Measurements from ENCODE around the gene HDAC4. TPM values are rescaled to one million over a fixed set of nuclear protein-coding genes. Genes with fewer than 3 reads are reported as not detected.

The HDAC4 gene
- total and polyA plus RNA-seq, 3 experiments from 2014 or later = 8.3 to 28.8 (median 24.0) TPM

GRCh38 chr2:239393388-239393940 lies 7.4 kb downstream of the HDAC4 start:
- peak overlapping the region in 2 of 8 donors; percentile 6 to 71 for H3K27ac Mint-ChIP-seq
- Histone ChIP-seq H3K9me3 (ENCODE audit: low read length) (no peaks in the 10 kb centered on the region), H3K36me3 (ENCODE audit: insufficient read depth, low read length) (no peaks in the 10 kb centered on the region), H3K27ac (ENCODE audit: low read depth, low read length) (no peak overlapping the region), H3K27me3 (ENCODE audit: insufficient read depth, low read length, poor library complexity, severe bottlenecking) (no peaks in the 10 kb centered on the region), H3K4me1 (ENCODE audit: insufficient read depth, low read length) (peaks cover 13% of the 10 kb centered on the region), H3K4me3 (ENCODE audit: low read length) (no peak overlapping the region)
- peak in 1 of 5 donors; percentile 42 for DNase-seq
- H3K4me1 Mint-ChIP-seq = peaks cover 20 to 29% (median 26%) of the 10 kb centered on the region in 3 donors
- peaks cover 0 to 8% (median 2%) of the 10 kb centered on the region in 3 donors for H3K36me3 Mint-ChIP-seq
- H3K27me3 Mint-ChIP-seq = no peaks in the 10 kb centered on the region
- H3K4me3 Mint-ChIP-seq = no peak overlapping the region
- ChIA-PET POLR2A (no interaction called here), CTCF (no interaction called here)
- no peaks in the 10 kb centered on the region for H3K9me3 Mint-ChIP-seq

DNA sequence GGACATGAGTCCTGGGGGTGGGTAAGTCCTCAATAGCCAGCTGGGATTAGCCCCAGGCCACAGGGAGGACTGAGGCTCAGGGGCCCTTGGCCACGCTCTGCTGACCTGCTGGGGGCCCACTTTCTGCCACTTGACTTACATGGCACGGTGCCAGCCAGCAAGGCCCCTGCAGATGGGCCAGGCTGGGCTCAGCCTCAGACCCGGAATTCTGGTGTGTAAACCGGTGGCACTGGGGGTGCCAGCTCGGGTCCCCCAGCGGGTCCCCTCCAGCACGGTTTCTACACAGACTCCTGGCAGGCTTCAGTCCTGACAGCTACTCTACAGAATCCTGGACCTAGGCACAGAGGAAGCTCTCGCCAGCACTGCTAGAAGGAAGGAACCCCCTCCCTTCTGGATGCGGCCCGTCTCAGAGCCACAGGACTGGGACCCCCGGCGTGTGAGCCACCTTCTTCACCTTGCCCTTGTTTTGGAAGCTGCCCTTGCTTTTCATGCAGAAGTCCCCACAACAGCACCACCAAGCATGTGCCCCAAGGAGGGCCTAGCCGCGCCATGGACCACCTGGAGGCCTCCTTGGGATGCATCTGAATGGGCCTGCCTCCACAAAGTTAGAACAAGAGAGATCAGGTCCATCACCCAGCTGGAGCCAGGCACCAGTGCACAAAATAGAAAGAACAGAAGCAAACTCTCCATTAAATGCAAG lies 8.0 kb downstream of the HDAC4 start:
- no peak overlapping the region for H3K4me3 ChIP-seq (ENCODE audit: low read length)
- no peaks in the 10 kb centered on the region for H3K27me3 Mint-ChIP-seq
- H3K27ac Mint-ChIP-seq = peak overlapping the region in 2 of 8 donors; percentile 6 to 71
- no peaks in the 10 kb centered on the region for H3K9me3 Mint-ChIP-seq
- H3K27me3 ChIP-seq (ENCODE audit: insufficient read depth, low read length, poor library complexity, severe bottlenecking) = no peaks in the 10 kb centered on the region
- no peaks in the 10 kb centered on the region for H3K9me3 ChIP-seq (ENCODE audit: low read length)
- CTCF ChIA-PET = interaction anchor here (1.3 kb wide), 1 partner anchor 125 kb away, joined by 3 read pairs; no protein-coding TSS in a partner anchor
- H3K4me1 Mint-ChIP-seq = peaks cover 16 to 24% (median 21%) of the 10 kb centered on the region in 3 donors
- DNase-seq = peak in 1 of 5 donors; percentile 23
- POLR2A ChIA-PET = no interaction called here
- no peaks in the 10 kb centered on the region for H3K36me3 ChIP-seq (ENCODE audit: insufficient read depth, low read length)
- no peak overlapping the region for H3K27ac ChIP-seq (ENCODE audit: low read depth, low read length)
- peaks cover 9% of the 10 kb centered on the region for H3K4me1 ChIP-seq (ENCODE audit: insufficient read depth, low read length)
- no peak overlapping the region for H3K4me3 Mint-ChIP-seq
- peaks cover 0 to 8% (median 2%) of the 10 kb centered on the region in 3 donors for H3K36me3 Mint-ChIP-seq

GRCh38 chr2:239392072-239392357 lies 8.8 kb downstream of the HDAC4 start:
- POLR2A ChIA-PET = no interaction called here
- DNase-seq = peak in 1 of 5 donors; percentile 12
- CTCF ChIA-PET = interaction anchor here (1.3 to 1.5 kb wide), 2 partner anchors 22 to 125 kb away, joined by 3 read pairs; no protein-coding TSS in a partner anchor
- Histone ChIP-seq H3K36me3 (ENCODE audit: insufficient read depth, low read length) (no peaks in the 10 kb centered on the region), H3K9me3 (ENCODE audit: low read length) (no peaks in the 10 kb centered on the region), H3K4me3 (ENCODE audit: low read length) (no peak overlapping the region), H3K27me3 (ENCODE audit: insufficient read depth, low read length, poor library complexity, severe bottlenecking) (no peaks in the 10 kb centered on the region), H3K27ac (ENCODE audit: low read depth, low read length) (no peak overlapping the region), H3K4me1 (ENCODE audit: insufficient read depth, low read length) (peaks cover 4% of the 10 kb centered on the region)
- Mint-ChIP-seq H3K27me3 (no peaks in the 10 kb centered on the region), H3K9me3 (no peaks in the 10 kb centered on the region), H3K27ac (no peak overlapping the region), H3K36me3 (peaks cover 0 to 8% (median 2%) of the 10 kb centered on the region in 3 donors), H3K4me3 (no peak overlapping the region), H3K4me1 (peaks cover 10 to 16% (median 15%) of the 10 kb centered on the region in 3 donors)

DNA sequence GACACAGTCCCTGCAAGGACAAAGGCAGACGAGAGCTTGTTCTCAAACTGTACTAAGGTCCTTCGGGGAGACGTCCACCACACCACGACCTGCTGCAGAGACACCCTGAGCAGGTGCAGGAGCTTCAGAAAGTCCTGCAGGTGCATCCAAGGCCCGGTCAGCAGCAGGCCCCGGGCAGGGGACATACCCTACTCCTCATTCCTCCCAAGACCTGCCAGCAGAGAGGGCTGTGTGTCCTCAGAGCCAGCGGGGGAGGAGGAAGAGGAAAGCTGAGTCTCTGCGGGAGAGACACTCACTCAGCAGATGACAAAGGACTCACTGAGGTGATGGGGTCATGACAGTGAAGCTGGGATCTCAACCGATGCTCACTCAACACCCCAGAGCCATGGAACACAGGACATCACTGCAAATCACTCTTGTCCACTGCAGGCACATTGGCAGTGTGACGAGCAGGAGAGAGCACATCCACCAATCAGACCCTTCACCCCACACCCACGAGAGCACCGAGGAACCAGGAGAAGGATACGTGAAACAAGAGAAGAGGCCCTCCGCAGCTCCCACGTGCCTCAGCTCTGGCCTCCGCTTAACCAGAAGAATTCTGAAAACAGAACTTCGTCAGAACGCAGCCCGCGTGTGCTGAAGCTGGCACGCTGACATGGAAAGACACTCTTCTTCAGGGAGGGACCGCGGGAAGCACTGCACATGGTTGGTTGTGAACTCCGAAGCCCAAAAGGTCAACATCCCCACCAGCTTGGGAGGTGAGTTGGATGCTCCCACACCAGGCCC lies 9.3 kb downstream of the HDAC4 start:
- Mint-ChIP-seq H3K4me3 (no peak overlapping the region), H3K36me3 (peaks cover 0 to 13% (median 2%) of the 10 kb centered on the region in 3 donors), H3K27me3 (no peaks in the 10 kb centered on the region), H3K9me3 (no peaks in the 10 kb centered on the region), H3K27ac (peak overlapping the region in 1 of 8 donors; percentile 50), H3K4me1 (peaks cover 10 to 12% (median 10%) of the 10 kb centered on the region in 3 donors)
- Histone ChIP-seq H3K9me3 (ENCODE audit: low read length) (no peaks in the 10 kb centered on the region), H3K27me3 (ENCODE audit: insufficient read depth, low read length, poor library complexity, severe bottlenecking) (no peaks in the 10 kb centered on the region), H3K27ac (ENCODE audit: low read depth, low read length) (no peak overlapping the region), H3K4me3 (ENCODE audit: low read length) (no peak overlapping the region), H3K36me3 (ENCODE audit: insufficient read depth, low read length) (no peaks in the 10 kb centered on the region), H3K4me1 (ENCODE audit: insufficient read depth, low read length) (no peaks in the 10 kb centered on the region)
- peak in 1 of 5 donors; percentile 35 for DNase-seq
- ChIA-PET CTCF (interaction anchor here (1.3 to 1.5 kb wide), 2 partner anchors 22 to 124 kb away, joined by 3 read pairs; no protein-coding TSS in a partner anchor), POLR2A (no interaction called here)

GRCh38 chr2:239390546-239391285 lies 10.1 kb downstream of the HDAC4 start:
- H3K36me3 Mint-ChIP-seq = peaks cover 0 to 19% (median 6%) of the 10 kb centered on the region in 3 donors
- Histone ChIP-seq H3K27ac (ENCODE audit: low read depth, low read length) (no peak overlapping the region), H3K36me3 (ENCODE audit: insufficient read depth, low read length) (no peaks in the 10 kb centered on the region), H3K27me3 (ENCODE audit: insufficient read depth, low read length, poor library complexity, severe bottlenecking) (no peaks in the 10 kb centered on the region), H3K4me1 (ENCODE audit: insufficient read depth, low read length) (no peaks in the 10 kb centered on the region), H3K9me3 (ENCODE audit: low read length) (no peaks in the 10 kb centered on the region), H3K4me3 (ENCODE audit: low read length) (no peak overlapping the region)
- no peaks in the 10 kb centered on the region for H3K27me3 Mint-ChIP-seq
- CTCF ChIA-PET = interaction anchor here (1.4 to 1.5 kb wide), 3 partner anchors 21 to 124 kb away, joined by 3 to 6 read pairs (median 3); no protein-coding TSS in a partner anchor
- peak in 1 of 5 donors; percentile 33 for DNase-seq
- peak overlapping the region in 1 of 8 donors; percentile 65 for H3K27ac Mint-ChIP-seq
- no peak overlapping the region for H3K4me3 Mint-ChIP-seq
- peaks cover 8 to 11% (median 10%) of the 10 kb centered on the region in 3 donors for H3K4me1 Mint-ChIP-seq
- no peaks in the 10 kb centered on the region for H3K9me3 Mint-ChIP-seq
- POLR2A ChIA-PET = no interaction called here

- ChIA-PET CTCF (interaction anchor here (1.4 to 1.6 kb wide), 3 partner anchors 20 to 123 kb away, joined by 3 to 6 read pairs (median 4); no protein-coding TSS in a partner anchor), POLR2A (no interaction called here)
- H3K4me3 ChIP-seq (ENCODE audit: low read length) = no peak overlapping the region
- Mint-ChIP-seq H3K4me3 (no peak overlapping the region), H3K9me3 (no peaks in the 10 kb centered on the region), H3K4me1 (peaks cover 8 to 10% (median 9%) of the 10 kb centered on the region in 3 donors), H3K27ac (no peak overlapping the region), H3K27me3 (no peaks in the 10 kb centered on the region), H3K36me3 (peaks cover 0 to 20% (median 6%) of the 10 kb centered on the region in 3 donors)
- H3K9me3 ChIP-seq (ENCODE audit: low read length) = no peaks in the 10 kb centered on the region
- H3K27ac ChIP-seq (ENCODE audit: low read depth, low read length) = no peak overlapping the region
- no peaks in the 10 kb centered on the region for H3K36me3 ChIP-seq (ENCODE audit: insufficient read depth, low read length)
- H3K4me1 ChIP-seq (ENCODE audit: insufficient read depth, low read length) = no peaks in the 10 kb centered on the region
- no peaks in the 10 kb centered on the region for H3K27me3 ChIP-seq (ENCODE audit: insufficient read depth, low read length, poor library complexity, severe bottlenecking)
- DNase-seq = peak in 1 of 5 donors; percentile 41
These were observed 11.1 kb downstream of the HDAC4 start for GRCh38 chr2:239389414-239390329.
